ENCODE data around the gene NDFIP1.
"Not testable (repeated sequence)": the region's sequence is repeated elsewhere in the genome, so short reads cannot be mapped to it uniquely, and the experiment has no call there.

NDFIP1 gene

DNA sequence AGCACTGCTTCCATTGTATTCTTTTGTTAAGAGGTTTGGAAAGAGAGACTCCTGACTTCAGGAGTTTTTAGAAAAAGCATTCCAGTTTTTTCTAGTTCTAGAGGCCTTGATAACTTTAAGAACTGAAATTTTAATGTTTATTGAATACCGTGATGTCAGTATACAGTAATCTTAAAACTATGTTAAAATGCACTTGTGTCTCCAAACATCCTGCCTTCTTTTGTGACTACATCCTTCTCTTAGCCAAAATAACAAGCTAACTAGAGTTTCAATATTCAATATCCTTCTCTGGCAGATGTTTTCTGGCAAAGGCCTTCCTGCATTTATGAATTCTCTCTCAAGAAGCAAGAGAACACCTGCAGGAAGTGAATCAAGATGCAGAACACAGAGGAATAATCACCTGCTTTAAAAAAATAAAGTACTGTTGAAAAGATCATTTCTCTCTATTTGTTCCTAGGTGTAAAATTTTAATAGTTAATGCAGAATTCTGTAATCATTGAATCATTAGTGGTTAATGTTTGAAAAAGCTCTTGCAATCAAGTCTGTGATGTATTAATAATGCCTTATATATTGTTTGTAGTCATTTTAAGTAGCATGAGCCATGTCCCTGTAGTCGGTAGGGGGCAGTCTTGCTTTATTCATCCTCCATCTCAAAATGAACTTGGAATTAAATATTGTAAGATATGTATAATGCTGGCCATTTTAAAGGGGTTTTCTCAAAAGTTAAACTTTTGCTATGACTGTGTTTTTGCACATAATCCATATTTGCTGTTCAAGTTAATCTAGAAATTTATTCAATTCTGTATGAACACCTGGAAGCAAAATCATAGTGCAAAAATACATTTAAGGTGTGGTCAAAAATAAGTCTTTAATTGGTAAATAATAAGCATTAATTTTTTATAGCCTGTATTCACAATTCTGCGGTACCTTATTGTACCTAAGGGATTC lies 43.1 kb downstream of the NDFIP1 start:
- peak in 1 of 2 donors; percentile 11 for DNase-seq (ENCODE audit: extremely low read depth in 1 of 2, low read depth in 1 of 2)

DNA sequence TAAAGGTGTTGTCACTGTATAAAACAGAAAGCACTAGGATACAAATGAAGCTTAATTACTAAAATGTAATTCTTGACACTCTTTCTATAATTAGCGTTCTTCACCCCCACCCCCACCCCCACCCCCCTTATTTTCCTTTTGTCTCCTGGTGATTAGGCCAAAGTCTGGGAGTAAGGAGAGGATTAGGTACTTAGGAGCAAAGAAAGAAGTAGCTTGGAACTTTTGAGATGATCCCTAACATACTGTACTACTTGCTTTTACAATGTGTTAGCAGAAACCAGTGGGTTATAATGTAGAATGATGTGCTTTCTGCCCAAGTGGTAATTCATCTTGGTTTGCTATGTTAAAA lies 43.8 kb downstream of the NDFIP1 start:
- DNase-seq (ENCODE audit: extremely low read depth in 1 of 2, low read depth in 1 of 2): no peak

DNA sequence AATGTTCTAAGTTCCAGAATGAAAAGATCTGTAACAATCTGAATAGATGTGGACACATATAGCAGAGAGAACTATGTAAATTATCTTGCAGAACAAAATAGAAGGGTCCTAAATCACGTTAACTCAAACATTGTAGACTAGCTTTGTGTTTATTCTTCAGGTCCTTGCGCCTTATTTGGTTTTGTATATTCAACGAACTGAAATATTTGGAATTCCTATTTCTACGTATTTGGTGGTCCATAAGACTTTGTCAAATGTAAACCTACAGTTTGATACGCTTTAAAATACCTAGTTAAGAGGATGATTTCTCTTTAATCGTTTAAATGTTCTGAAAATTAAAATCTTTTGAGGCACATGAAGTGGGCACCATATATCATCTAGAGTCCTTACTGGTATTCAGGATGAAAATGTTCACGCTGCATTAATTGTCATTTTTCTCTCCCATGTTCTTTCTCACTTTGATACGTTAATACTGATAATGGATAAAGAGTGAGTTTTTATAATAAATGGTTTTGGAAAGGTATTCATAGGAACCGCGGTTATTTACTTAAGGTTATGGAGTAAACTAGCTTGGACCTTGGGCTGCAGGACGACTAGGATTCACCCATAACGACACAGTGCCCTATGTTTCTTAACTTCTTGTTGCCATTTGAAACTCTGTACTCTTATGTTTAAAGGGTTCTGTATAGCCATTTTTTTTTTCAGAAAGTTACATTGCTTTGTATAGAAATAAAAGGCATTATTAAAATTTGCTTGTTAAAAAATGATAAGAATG lies 45.3 kb downstream of the NDFIP1 start:
- DNase-seq (ENCODE audit: extremely low read depth in 1 of 2, low read depth in 1 of 2): no peak

DNA sequence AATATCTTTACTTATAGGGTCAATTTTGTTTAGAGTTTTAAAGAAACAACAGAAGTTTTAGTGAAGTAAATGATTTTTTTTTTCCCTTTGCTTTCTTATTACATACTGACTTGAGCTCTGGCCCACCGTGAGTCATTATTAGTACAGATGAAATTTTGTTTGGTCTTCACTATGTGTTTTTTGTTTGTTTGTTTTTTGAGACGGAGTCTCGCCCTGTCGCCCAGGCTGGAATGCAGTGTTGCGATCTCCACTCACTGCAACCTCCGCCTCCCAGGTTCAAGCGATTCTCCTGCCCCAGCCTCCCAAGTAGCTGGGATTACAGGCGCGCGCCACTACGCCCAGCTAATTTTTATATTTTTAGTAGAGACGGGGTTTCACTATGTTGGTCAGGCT lies 45.9 kb downstream of the NDFIP1 start:
- not testable (repeated sequence) for DNase-seq (ENCODE audit: extremely low read depth in 1 of 2, low read depth in 1 of 2)

DNA sequence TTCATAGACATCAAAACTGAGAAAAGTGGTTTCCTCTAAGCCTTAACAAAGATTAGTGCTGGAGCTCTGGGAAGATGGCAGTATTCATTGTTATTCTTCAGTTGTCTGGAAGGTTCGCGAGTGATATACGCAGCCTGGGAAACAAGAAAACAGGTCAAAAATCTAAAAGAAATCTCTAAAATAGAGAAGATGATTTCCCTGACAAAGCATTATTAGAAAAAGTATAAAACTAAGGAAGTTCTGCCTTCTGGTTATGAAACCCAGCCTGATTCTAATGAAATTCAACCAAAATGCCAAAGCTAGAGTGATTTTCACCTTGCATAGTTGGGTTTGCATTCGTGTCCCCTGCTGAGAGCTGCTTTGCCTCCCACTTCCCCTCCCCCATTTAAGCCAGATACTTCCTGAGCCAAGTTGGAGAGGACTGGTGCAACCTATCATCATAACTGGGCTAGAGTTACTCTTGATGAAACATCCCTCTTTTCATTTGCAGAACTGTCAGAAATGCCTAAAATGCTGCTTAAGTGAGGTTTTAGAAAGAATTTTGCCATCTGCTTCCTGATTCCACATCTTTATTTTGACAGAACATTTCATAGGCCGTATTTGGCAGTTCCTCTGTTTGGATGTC lies 48.4 kb downstream of the NDFIP1 start:
- DNase-seq (ENCODE audit: extremely low read depth in 1 of 2, low read depth in 1 of 2): no peak

DNA sequence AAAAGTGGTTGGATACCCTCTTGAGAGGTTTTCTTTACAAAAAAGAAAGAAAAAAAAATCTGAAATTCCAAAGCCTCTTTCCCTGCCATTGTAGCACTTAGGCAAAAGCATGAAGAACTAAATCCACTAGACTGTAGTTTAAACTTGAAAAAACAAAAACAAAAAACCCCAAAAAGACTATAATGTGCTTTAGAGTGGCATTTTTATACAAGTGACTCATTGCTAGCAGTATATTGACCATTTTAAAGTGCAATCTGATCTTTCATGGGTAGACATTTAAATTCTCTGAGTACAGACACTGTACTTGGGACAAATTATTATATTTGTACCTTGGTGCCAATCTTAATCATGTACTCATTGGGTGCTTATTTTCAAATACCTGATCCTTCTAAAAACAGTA lies 50.8 kb downstream of the NDFIP1 start:
- DNase-seq (ENCODE audit: extremely low read depth in 1 of 2, low read depth in 1 of 2): no peak

DNA sequence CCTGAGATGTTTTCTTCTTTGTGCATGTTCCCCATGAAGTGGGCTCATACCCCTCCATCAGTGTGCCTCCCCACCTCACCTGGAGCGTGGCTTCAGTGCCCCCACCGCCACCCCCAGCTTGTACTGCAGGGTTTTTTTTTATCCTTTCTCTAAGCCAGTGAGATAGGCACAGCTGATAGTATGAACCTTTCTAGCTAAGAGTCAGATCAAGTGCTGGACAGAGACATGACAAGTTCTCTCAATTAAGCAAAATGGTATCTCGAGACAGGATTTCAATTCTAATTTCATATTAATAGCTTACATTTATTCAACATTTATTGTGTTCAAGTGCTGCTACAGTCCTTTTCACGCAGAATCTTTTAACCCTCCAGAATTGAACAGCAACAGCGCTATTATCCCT lies 55.7 kb downstream of the NDFIP1 start:
- DNase-seq (ENCODE audit: extremely low read depth in 1 of 2, low read depth in 1 of 2): no peak

DNA sequence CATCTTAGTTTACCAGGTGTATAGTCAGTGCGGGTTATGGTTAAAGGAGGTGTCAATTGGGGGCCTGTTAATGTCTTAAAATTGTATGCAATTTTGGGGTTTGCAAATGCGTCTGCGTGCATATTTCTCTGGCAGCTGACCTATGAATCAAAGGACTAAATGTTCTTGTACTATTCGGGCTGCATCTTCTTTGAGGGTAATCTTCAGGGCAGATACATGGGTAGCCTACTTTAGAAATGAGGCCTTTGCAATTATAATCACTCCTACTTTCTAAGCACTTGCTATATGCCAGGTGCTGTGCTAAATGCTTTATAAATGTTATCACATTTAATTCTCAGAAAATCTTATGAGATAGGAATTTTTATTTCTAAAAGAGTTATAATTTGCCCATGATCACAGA lies 58.2 kb downstream of the NDFIP1 start:
- no peak for DNase-seq (ENCODE audit: extremely low read depth in 1 of 2, low read depth in 1 of 2)

DNA sequence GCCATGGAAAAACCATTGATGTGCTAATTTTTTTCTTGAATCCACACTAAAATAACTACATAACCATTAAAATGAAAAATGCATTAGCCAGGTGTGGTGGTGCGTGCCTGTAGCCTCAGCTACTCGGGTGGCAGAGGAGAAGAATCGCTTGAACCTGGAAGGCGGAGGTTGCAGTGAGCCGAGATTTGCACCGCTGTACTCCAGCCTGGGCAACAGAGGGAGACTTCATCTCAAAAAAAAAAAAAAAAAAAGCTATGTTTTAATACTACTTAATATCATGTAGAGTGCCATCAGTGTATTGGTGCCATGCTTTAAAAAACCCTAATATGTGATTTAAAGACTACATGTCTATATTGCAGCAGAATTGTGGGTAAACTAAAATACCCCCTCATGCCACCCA lies 58.9 kb downstream of the NDFIP1 start:
- no peak for DNase-seq (ENCODE audit: extremely low read depth in 1 of 2, low read depth in 1 of 2)

DNA sequence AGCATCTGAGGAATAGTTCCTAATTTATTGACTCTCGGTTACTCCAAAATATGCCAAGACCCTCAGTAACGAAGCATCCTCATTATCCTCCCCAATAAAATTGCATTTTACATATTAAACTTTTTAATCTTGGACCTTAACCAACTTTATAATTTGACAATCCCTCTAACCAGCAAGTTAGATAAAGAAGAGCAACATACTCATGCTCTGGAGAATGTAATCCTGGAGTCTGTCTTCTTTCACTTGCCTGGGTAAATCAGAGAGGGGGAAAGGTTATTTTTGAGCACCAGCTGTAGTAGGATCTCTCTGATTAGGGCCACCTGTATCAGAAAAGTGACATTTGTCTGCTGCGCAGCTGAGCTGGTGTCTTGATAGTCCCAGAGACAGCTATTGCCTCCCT lies 59.8 kb downstream of the NDFIP1 start:
- DNase-seq (ENCODE audit: extremely low read depth in 1 of 2, low read depth in 1 of 2): no peak

DNA sequence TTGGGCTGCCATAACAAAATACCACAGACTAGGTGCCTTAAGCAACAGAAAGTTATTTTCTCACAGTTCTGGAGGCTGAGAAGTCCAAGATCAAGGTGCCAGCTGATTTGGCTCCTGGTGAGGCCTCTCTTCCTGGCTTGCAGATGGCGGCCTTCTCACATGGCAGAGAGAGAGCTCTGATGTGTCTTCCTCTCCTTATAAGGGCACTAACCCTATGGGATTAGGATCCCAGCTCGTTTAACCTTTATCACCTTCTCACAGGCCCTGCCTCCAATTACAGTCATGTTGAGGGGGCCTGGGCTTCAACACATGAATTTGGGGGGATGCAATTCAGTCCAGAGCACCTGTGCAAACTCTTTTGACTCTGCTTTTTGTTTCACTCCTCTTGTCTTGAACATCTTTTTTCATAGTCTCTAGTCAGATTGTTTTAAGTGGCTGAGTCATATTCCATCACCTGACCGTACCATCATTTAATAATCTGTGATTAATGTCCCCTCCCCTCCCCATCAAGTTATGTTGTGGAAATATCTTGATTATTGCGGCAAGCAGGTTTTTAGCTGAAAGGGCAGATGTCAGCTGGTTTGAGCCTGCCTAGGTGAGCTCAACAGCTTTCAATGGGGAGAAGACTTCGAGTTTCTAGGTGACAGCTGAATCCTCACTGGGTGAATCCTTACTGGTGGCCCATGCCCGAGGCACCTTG lies 61.8 kb downstream of the NDFIP1 start:
- DNase-seq (ENCODE audit: extremely low read depth in 1 of 2, low read depth in 1 of 2): no peak

DNA sequence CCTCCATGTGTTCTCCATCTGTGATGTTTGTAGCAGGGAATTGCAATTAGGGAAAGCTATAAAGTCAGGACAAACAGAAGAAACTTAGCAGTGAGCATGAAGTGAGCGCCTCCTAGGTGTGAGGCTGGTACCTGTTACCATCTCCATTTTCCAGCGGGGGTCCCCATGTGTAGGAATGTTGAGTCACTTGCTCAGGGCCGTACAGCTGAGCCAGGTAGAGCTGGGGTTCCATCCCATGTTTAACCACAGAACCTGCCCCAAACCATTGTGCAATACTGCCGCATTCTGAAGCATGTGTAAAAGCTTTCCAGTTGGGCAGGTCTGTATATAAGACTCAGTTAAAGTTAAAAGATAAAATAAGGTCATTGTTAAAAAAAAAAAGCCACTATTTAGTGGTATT lies 62.7 kb downstream of the NDFIP1 start:
- DNase-seq (ENCODE audit: extremely low read depth in 1 of 2, low read depth in 1 of 2): no peak

DNA sequence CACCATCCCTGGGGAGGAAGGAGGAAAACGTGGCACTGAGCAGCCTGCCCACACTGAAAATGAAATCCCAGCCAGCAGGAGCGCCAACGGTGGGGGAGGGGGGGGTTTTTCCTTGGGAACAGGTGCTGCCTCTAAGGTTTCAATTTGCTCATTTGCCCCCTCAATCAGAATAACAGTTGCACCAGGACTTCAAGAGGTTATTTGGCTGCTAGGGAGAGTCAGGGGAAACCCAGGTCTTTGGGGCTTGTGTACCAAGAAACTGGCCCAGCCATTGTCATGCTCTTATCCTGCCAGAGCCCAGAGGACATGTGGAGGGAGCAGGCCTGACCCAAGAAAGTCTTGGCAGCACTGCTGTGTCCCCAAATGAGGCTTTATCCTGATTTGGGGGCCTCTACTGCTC lies 66.5 kb downstream of the NDFIP1 start:
- no peak for DNase-seq (ENCODE audit: extremely low read depth in 1 of 2, low read depth in 1 of 2)

DNA sequence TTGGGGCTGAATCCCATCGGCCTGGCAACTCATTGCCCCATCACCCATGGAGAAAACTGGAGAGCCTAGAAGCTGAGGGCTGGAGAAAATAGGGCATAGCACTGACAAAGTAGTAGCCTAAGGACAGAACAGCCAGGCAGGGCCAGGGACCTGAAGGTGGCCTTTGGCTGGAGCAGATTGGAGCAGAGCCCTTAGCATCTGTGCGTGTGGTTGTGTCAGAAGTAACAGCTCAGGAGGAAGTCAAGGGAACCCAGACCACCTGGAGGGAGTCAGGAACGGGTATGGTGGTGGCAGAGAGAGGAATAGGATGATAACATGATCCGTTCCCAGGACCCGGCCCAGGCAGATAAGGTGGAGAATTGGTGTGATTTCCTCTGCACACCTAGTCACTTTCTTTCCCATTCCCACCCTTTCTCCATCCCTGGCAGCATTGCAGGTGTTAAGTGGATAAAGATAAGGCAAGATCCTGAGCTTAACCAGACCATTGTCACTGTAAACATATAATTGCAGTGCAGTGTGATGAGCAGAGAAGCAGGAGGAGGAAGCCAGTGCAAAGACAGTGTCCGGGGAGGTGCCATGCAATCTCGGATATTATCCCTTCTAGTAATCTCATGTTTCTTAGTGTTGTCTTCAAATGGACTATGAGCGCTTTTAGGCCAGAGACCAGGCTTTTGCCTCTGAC lies 67.0 kb downstream of the NDFIP1 start:
- no peak for DNase-seq (ENCODE audit: extremely low read depth in 1 of 2, low read depth in 1 of 2)

DNA sequence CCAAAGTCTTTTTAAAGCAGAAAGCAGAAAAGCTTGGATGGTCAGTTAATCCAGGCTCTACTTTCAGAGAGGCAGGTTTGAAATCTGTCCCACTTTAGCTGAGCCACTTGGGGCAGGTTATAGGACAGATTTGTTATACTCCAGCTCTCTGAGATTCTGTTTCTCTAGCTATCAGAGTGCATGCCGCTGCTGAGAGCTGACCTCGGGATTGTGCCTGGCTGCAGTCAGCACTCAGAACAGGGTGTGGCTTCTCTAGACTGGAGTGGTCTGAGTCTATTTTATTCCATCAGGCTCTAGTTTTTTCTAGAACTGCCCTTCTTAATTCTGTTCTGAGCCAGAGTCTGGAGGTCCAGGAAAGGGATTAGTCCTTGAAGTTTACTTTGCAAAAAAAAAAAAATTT lies 67.7 kb downstream of the NDFIP1 start:
- DNase-seq (ENCODE audit: extremely low read depth in 1 of 2, low read depth in 1 of 2): no peak

DNA sequence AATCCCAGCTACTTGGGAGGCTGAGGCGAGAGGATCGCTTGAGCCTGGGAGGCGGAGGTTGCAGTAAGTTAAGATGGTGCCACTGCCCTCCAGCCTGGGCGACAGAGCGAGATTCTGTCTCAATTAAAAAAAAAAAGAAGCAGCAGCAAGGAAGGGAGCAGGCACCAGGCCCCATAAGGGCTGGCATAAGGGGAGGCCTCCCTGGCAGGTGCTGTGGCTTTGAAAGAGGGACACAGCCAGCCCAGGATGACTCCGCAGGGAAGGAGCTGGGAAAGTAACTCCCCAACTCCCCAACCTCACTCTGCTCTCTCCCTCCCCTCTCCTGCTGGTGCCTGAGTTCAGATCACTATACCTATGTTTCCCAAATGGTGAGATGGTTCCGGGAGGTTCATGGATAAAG lies 70.1 kb downstream of the NDFIP1 start:
- no peak for DNase-seq (ENCODE audit: extremely low read depth in 1 of 2, low read depth in 1 of 2)

DNA sequence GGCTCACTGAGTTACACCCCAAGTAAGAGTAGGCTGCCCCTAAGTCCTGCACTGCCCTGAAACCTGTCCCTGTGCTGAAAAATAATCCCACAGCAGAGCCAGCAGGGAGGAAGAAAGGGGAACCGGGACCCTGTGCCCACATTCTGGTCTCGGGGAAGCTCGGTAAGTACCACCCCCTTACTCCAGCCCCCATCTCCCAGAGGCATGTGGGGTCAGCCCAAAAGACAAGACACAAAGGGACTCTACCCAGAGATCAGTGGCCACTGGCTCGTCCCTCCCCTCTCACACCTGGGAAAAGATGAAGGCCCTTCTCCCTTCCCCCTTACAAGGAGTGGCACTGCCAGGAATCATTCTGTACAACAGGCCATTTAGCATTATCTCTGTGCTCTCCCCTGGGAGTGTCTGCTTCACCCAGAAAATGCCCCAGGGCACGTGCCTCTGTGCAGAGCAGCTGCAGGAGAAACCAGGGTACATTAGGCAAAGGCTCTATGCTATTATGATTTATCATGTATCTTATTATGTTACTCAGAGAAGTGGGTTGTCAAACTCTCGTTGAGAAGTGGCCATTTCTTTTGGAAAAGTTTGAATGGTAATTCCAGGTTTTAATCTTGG lies 71.3 kb downstream of the NDFIP1 start:
- no peak for DNase-seq (ENCODE audit: extremely low read depth in 1 of 2, low read depth in 1 of 2)

DNA sequence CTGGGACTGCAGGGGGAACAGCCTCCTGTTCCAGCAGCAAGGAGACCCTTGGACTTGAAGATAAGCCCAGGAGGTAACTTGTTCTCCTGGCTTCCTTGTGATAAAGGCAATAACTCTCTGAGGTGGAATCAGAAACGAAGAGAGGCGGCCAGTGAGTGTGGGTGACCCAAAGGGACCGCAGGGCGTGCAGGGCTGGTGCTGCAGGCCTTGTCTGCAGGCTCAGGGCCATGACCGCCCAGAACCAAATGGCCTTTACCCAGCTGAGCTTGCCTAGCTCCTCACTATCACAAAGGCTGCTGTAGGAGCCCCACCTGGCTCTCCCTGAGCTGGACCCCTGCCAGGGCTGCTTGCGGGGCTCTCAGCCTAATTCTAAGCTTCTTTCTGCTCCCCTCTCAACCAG lies 72.5 kb downstream of the NDFIP1 start:
- DNase-seq (ENCODE audit: extremely low read depth in 1 of 2, low read depth in 1 of 2): no peak

DNA sequence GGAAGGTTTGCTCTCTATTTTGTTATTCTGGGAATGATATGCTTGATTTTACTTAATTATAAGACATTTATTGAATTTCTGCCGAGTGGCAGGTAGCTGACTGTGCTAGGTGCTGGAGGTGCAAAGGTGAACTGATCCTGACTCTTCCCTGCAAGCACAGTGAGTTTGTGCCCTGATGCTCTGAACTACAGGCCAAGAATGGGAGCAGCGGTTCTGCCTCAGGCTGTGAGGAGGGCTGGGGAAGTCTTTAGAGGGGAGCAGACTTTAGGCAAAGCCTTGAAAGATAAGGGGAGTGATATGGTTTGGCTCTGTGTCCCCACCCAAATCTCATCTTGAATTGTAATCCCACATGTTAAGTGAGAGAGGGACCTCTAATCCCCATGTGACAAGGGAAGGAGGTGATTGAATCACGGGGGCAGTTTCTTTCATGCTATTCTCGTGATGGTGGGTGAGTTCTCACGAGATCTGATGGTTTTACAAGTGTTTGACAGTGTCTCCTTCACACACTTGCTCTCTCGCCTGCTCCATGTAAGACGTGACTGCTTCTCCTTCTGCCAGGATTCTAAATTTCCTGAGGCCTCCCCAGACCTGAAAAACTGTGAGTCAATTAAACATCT lies 73.1 kb downstream of the NDFIP1 start:
- no peak for DNase-seq (ENCODE audit: extremely low read depth in 1 of 2, low read depth in 1 of 2)

DNA sequence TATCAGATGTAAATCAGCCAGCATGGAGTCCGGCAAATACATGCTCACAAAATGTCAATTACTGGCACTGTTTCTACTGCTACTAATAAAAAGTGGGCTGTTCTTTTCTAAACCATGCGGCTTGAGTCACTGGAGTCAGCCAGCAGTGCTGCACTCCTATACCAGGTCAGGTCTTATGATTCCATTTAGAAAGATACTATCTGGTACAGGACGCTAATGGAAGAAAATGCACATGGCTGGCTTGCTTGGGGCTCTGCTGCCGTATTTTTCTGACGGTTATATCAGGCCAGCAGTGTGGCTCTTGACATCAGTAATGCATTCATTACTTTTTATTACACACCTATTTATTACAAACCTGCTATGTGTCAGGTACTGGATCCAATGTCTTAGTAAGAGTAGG lies 74.3 kb downstream of the NDFIP1 start:
- no peak for DNase-seq (ENCODE audit: extremely low read depth in 1 of 2, low read depth in 1 of 2)

Measured in stimulated activated CD8-positive, alpha-beta memory T cell treated with anti-CD3 and anti-CD28 coated beads, Interleukin-7, amount 100 ng/mL, for 48 hours (primary cell).